ENCODE measurements around the gene HP1BP3.

HP1BP3 gene

GRCh38 chr1:20693623-20694022 lies 93.5 kb downstream of the HP1BP3 start:
- no peak for DNase-seq (ENCODE audit: low read depth in 2 of 3, low spot score in 1 of 3)
